Activated T-cell treated with anti-CD3 and anti-CD28 coated beads for 24 hours (primary cell): ENCODE results near the gene MED8.
"Not testable (repeated sequence)": the region's sequence is repeated elsewhere in the genome, so short reads cannot be mapped to it uniquely, and the experiment has no call there.

Experiments used
- DNase-seq: peaks from one replicate; pipeline ENCODE4 v3.0.0-alpha.2; 2020; ENCODE audit warnings: low read depth

Gene MED8

GRCh38 chr1:43421976-43422750, 32.6 kb upstream of the MED8 start:
- DNase-seq, result no peak

DNA sequence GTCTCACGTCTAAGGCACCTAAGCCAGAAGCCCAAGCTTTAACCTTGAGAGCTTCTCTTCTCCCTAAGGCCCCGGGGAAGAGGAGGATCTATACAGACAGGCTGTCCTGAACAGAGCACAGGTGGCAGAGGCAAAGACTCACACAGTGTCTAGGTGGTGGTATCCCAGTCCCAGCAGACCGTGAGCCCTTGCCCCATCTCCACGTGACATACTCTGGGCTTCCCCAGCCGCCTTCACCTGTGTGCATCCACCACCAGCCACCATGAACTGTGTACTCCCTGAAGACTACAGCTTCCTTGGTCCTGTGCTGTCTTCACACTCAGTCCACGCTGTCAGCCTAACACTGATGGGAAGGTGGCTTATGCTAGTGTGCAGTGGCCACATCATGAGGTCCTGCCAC, 31.8 kb upstream of the MED8 start:
- no peak for DNase-seq

- no peak for DNase-seq
These were observed 31.3 kb upstream of the MED8 start for GRCh38 chr1:43420874-43421273.

GRCh38 chr1:43419627-43420425, 30.2 kb upstream of the MED8 start:
- no peak for DNase-seq

- DNase-seq, result no peak
These were observed 29.3 kb upstream of the MED8 start for GRCh38 chr1:43418858-43419257.

- DNase-seq, result no peak
These were observed 26.3 kb upstream of the MED8 start for GRCh38 chr1:43415901-43416300.

DNA sequence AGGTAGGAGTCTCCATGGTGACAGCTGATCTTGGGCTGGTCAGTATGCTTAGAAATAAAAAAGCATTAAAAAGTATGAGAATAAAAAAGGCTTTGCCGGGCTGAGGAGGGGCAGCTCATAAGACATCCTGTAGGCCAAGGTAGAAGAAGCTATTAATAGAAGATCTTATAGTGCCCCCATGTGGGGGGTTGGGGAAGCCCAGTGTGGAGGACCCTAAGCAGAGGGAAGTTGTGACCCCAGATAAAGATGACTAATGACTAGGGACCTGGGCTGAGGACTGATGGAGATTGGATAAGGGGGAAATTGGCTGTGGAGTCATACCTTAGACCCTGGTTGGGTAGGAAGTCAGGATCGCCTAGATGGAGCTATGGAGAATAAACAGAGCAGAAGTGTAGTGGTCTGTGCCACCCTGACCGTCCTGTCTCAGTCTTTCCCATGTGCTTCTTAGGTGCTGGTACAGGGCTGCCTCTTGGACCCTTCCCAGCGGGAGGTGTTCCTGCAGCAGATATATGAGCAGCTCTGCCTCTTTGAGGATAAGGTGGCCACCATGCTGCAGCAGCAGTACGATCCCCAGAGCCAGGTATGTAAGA, 25.1 kb upstream of the MED8 start:
- peak; percentile 51 for DNase-seq

DNA sequence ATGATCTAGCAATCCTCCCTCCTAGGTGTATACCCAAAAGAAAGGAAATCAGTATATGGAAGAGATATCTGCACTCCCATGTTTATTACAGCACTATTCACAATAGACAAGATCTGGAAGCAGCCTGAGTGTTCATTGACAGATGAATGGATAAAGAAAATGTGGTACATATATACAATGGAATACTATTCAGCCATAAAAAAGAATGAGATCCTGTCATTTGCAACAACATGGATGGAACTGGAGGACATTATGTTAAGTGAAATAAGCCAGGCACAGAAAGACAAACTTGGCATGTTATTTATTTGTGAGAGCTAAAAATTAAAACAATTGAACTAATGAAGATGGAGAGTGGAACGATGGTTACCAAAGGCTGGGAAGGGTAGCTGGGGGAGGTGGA, 23.8 kb upstream of the MED8 start:
- not testable (repeated sequence) for DNase-seq

GRCh38 chr1:43410571-43410970, 21.0 kb upstream of the MED8 start:
- no peak for DNase-seq

DNA sequence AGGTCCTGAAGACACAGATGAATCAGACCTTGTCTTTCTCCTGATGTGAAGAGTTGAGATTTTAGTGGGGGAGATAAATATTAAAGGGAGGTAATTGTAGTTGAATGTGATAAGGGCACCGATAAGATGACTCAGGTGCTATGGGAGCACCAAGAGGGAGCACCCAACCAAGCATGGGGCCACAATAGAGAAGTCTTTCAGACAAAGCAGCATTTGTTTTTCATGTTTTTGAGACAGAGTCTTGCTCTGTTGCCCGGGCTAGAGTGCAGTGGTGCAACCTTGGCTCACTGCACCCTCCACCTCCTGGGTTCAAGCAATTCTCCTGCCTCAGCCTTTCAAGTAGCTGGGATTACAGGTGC, 16.3 kb upstream of the MED8 start:
- DNase-seq, result no peak

GRCh38 chr1:43405219-43405875, 15.7 kb upstream of the MED8 start:
- DNase-seq, result no peak

GRCh38 chr1:43404353-43404752, 14.8 kb upstream of the MED8 start:
- no peak for DNase-seq

DNA sequence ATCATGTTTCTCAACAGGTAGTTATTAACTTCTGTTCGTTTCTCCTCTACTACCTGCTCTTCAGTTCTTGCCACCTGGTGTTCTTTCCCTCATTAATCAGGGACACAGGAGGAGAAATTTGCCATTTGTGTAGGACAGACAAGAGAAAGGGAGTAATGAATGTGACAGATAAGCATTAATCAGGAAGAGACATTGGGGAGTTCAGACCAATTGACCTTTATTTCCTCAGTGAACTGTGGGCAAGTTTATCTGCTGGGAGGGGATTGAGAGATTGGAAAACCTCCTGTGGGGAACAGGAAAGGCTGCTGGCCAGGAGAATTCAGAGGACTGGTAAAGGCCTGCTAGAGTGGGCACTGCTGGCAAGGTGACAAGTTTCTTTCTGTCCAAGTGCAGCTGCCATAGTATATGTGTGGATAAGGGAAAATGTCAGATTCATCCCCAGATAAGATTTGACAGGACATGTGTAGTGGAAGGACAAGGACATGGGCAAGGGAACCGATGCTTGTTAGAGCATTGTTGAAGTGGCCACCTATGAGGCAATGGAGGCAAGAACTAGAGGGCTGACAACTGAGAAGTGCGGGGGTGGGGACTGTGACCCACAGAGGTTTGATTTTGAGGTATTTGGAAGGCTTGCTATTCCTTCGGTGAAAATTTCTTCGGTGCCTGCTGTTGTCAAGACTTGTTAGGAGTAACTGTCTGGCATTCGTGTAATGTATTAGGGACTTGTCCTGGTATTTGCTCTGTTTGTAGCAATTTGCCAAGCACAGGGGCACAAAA, 12.7 kb upstream of the MED8 start:
- no peak for DNase-seq

- DNase-seq, result not testable (repeated sequence)
These were observed 10.8 kb upstream of the MED8 start for GRCh38 chr1:43400441-43400840.

GRCh38 chr1:43398227-43398626, 8.6 kb upstream of the MED8 start:
- DNase-seq, result no peak

- DNase-seq, result no peak
These were observed 6.5 kb upstream of the MED8 start for GRCh38 chr1:43396059-43396458.

GRCh38 chr1:43395523-43395922, 5.9 kb upstream of the MED8 start:
- no peak for DNase-seq

- no peak for DNase-seq
These were observed 3.1 kb upstream of the MED8 start for GRCh38 chr1:43392702-43393101.

GRCh38 chr1:43388613-43389012, 987 bp downstream of the MED8 start:
- DNase-seq, result no peak

DNA sequence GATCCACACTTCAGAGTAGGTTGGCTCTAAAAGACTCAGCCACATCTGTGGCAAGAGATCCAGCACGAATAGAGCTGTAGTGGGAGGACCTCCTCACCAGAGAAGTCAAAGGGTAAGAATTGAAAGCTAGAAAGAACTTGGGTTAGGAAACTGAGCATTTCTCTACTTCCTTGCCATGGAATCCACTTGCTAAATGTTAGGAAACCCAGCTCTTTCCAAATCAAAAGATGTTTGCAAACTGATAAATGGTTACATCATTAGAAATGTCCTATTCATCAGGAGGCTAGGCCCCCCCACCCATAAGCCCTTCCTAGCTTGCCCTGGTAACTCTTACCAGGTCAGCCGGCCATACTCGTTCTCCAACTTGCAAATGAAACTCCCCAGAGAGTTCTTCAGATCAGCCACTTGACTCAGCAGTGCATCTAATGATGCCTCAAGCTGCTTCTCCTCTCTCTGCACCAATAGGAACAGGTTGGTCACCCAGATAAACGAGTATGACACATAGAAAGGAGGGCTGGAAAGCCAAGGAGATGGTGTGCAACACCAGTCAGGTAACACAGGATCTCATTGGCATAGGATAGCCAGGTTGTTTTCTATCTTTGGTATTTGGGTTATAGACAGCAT, 1.5 kb downstream of the MED8 start:
- DNase-seq, result no peak

GRCh38 chr1:43386676-43387075, 2.9 kb downstream of the MED8 start:
- no peak for DNase-seq
